ENCODE data around the gene CD101.

CD101 gene

GRCh38 chr1:117036018-117036461 lies 34.5 kb downstream of the CD101 start:
- TF ChIP-seq POLR2A (IDR thresholded peaks at IDR 0.05; ENCODE audit: low read length) (no peak), GATA1 (IDR thresholded peaks at IDR 0.05; ENCODE audit: low read depth, low read length) (no peak)
- DNase-seq, result no peak

GRCh38 chr1:117037802-117038201 lies 36.2 kb downstream of the CD101 start:
- TF ChIP-seq GATA1 (IDR thresholded peaks at IDR 0.05; ENCODE audit: low read depth, low read length) (no peak), POLR2A (IDR thresholded peaks at IDR 0.05; ENCODE audit: low read length) (no peak)
- DNase-seq, result no peak

- no peak for DNase-seq
- TF ChIP-seq GATA1 (IDR thresholded peaks at IDR 0.05; ENCODE audit: low read depth, low read length), result no peak
- TF ChIP-seq POLR2A (IDR thresholded peaks at IDR 0.05; ENCODE audit: low read length), result no peak
These were observed 36.7 kb downstream of the CD101 start for GRCh38 chr1:117038236-117038635.

- TF ChIP-seq GATA1 (IDR thresholded peaks at IDR 0.05; ENCODE audit: low read depth, low read length) (no peak), POLR2A (IDR thresholded peaks at IDR 0.05; ENCODE audit: low read length) (no peak)
- peak in 1 of 2 experiments; percentile 8 for DNase-seq
These were observed 42.7 kb downstream of the CD101 start for GRCh38 chr1:117044217-117044616.

GRCh38 chr1:117045644-117046043 lies 44.1 kb downstream of the CD101 start:
- TF ChIP-seq GATA1 (IDR thresholded peaks at IDR 0.05; ENCODE audit: low read depth, low read length) (no peak), POLR2A (IDR thresholded peaks at IDR 0.05; ENCODE audit: low read length) (no peak)
- DNase-seq, result no peak

GRCh38 chr1:117046781-117047180 lies 45.2 kb downstream of the CD101 start:
- TF ChIP-seq GATA1 (IDR thresholded peaks at IDR 0.05; ENCODE audit: low read depth, low read length) (no peak), POLR2A (IDR thresholded peaks at IDR 0.05; ENCODE audit: low read length) (no peak)
- no peak for DNase-seq

GRCh38 chr1:117047271-117047670 lies 45.7 kb downstream of the CD101 start:
- TF ChIP-seq GATA1 (IDR thresholded peaks at IDR 0.05; ENCODE audit: low read depth, low read length) (no peak), POLR2A (IDR thresholded peaks at IDR 0.05; ENCODE audit: low read length) (no peak)
- no peak for DNase-seq

- TF ChIP-seq GATA1 (IDR thresholded peaks at IDR 0.05; ENCODE audit: low read depth, low read length) (no peak), POLR2A (IDR thresholded peaks at IDR 0.05; ENCODE audit: low read length) (no peak)
- DNase-seq, result no peak
These were observed 48.3 kb downstream of the CD101 start for GRCh38 chr1:117049857-117050256.

- DNase-seq, result peak; percentile 23 to 44
- TF ChIP-seq GATA1 (IDR thresholded peaks at IDR 0.05; ENCODE audit: low read depth, low read length) (no peak), POLR2A (IDR thresholded peaks at IDR 0.05; ENCODE audit: low read length) (peak; percentile 19)
These were observed 49.9 kb downstream of the CD101 start for GRCh38 chr1:117051224-117052064.

GRCh38 chr1:117054068-117054467 lies 52.5 kb downstream of the CD101 start:
- DNase-seq, result no peak
- TF ChIP-seq POLR2A (IDR thresholded peaks at IDR 0.05; ENCODE audit: low read length), result no peak
- TF ChIP-seq GATA1 (IDR thresholded peaks at IDR 0.05; ENCODE audit: low read depth, low read length), result no peak

- TF ChIP-seq POLR2A (IDR thresholded peaks at IDR 0.05; ENCODE audit: low read length) (no peak), GATA1 (IDR thresholded peaks at IDR 0.05; ENCODE audit: low read depth, low read length) (no peak)
- peak; percentile 7 to 29 for DNase-seq
These were observed 57.2 kb downstream of the CD101 start for GRCh38 chr1:117058810-117059209.

- TF ChIP-seq GATA1 (IDR thresholded peaks at IDR 0.05; ENCODE audit: low read depth, low read length) (no peak), POLR2A (IDR thresholded peaks at IDR 0.05; ENCODE audit: low read length) (no peak)
- DNase-seq, result peak; percentile 75 to 79
These were observed 57.7 kb downstream of the CD101 start for GRCh38 chr1:117059334-117059677.

- DNase-seq, result peak; percentile 98 to 99
- TF ChIP-seq POLR2A (IDR thresholded peaks at IDR 0.05; ENCODE audit: low read length), result peak; percentile 88
- no peak for TF ChIP-seq GATA1 (IDR thresholded peaks at IDR 0.05; ENCODE audit: low read depth, low read length)
These were observed 58.3 kb downstream of the CD101 start, which contains the start of gene TTF2 for GRCh38 chr1:117059678-117060440. TSS of gene TTF2 (plus strand) at chr1:117060326. CDS start at chr1:117060347, 21 bp downstream.
